ENCODE data around the gene ENTPD2.

ENTPD2 gene

DNA sequence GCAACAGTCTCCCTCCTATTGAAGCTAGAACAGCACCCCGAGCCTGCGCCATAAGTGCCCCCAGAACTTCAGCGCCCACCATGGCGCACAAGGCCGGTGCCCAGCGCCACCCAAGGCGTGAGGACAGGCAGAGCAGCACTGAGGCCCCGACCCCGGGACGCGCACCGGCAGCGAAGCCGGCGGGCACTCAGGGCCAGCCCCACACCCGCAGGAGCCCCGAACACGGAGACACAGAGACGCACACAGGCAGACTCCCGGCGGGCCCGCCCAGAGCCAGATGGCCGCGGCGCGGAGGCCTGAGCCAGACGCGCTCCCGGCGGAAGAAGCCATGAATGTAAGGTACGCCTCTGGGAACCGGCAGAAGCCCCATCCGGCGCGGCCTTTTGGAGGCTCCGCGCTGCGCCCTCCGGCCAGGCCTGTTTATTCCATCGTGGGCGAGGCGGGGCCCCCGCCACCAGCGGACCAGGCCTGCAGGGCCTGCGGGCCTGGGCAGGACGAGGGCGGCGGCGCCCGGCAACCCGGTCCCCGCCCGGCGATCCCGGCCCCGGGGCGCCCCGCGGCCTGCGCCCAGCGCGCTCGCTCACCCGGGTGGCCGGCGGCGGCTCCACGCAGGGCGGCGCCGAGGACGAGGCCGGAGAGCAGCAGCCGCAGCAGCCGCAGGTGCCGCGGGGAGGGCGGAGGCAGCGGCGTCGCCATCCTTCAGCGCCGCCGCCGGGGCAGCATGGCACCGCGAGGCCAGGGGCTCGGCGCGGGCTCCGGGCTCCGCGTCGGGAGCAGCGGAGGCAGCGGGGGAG, 8.4 kb downstream of the ENTPD2 start (continued):
- no peak for TF ChIP-seq ZNF140 (tag by site-specific recombination; IDR thresholded peaks at IDR 0.05)
- TF ChIP-seq, protein P1, sequence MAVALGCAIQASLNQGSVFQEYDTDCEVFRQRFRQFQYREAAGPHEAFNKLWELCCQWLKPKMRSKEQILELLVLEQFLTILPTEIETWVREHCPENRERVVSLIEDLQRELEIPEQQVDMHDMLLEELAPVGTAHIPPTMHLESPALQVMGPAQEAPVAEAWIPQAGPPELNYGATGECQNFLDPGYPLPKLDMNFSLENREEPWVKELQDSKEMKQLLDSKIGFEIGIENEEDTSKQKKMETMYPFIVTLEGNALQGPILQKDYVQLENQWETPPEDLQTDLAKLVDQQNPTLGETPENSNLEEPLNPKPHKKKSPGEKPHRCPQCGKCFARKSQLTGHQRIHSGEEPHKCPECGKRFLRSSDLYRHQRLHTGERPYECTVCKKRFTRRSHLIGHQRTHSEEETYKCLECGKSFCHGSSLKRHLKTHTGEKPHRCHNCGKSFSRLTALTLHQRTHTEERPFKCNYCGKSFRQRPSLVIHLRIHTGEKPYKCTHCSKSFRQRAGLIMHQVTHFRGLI (tag by site-specific recombination; IDR thresholded peaks at IDR 0.05), result no peak
- TF ChIP-seq, protein P2, sequence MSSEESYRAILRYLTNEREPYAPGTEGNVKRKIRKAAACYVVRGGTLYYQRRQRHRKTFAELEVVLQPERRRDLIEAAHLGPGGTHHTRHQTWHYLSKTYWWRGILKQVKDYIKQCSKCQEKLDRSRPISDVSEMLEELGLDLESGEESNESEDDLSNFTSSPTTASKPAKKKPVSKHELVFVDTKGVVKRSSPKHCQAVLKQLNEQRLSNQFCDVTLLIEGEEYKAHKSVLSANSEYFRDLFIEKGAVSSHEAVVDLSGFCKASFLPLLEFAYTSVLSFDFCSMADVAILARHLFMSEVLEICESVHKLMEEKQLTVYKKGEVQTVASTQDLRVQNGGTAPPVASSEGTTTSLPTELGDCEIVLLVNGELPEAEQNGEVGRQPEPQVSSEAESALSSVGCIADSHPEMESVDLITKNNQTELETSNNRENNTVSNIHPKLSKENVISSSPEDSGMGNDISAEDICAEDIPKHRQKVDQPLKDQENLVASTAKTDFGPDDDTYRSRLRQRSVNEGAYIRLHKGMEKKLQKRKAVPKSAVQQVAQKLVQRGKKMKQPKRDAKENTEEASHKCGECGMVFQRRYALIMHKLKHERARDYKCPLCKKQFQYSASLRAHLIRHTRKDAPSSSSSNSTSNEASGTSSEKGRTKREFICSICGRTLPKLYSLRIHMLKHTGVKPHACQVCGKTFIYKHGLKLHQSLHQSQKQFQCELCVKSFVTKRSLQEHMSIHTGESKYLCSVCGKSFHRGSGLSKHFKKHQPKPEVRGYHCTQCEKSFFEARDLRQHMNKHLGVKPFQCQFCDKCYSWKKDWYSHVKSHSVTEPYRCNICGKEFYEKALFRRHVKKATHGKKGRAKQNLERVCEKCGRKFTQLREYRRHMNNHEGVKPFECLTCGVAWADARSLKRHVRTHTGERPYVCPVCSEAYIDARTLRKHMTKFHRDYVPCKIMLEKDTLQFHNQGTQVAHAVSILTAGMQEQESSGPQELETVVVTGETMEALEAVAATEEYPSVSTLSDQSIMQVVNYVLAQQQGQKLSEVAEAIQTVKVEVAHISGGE (tag by site-specific recombination; conservative IDR thresholded peaks at IDR 0.05; ENCODE audit: low read depth), result peak; percentile 73
- TF ChIP-seq, protein P3, sequence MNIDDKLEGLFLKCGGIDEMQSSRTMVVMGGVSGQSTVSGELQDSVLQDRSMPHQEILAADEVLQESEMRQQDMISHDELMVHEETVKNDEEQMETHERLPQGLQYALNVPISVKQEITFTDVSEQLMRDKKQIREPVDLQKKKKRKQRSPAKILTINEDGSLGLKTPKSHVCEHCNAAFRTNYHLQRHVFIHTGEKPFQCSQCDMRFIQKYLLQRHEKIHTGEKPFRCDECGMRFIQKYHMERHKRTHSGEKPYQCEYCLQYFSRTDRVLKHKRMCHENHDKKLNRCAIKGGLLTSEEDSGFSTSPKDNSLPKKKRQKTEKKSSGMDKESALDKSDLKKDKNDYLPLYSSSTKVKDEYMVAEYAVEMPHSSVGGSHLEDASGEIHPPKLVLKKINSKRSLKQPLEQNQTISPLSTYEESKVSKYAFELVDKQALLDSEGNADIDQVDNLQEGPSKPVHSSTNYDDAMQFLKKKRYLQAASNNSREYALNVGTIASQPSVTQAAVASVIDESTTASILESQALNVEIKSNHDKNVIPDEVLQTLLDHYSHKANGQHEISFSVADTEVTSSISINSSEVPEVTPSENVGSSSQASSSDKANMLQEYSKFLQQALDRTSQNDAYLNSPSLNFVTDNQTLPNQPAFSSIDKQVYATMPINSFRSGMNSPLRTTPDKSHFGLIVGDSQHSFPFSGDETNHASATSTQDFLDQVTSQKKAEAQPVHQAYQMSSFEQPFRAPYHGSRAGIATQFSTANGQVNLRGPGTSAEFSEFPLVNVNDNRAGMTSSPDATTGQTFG (tag by site-specific recombination; IDR thresholded peaks at IDR 0.05; ENCODE audit: borderline replicate concordance), result no peak
- TF ChIP-seq KLF10 (tag by site-specific recombination; IDR thresholded peaks at IDR 0.05), result no peak
- no peak for TF ChIP-seq ZFP3 (tag by site-specific recombination; IDR thresholded peaks at IDR 0.05; ENCODE audit: low read depth)
- peak; percentile 9; the same call in 1 of the 2 replicates for TF ChIP-seq KLF8 (tag by site-specific recombination; IDR thresholded peaks at IDR 0.05)
- no peak for TF ChIP-seq ZNF529 (tag by site-specific recombination; IDR thresholded peaks at IDR 0.05; ENCODE audit: insufficient replicate concordance)
- TF ChIP-seq ZBTB17 (tag by site-specific recombination; IDR thresholded peaks at IDR 0.05), result no peak
- peak; percentile 40; the same call in 1 of the 2 replicates for TF ChIP-seq ZBTB8A (tag by site-specific recombination; IDR thresholded peaks at IDR 0.05)
- no peak for TF ChIP-seq ZNF214 (tag by site-specific recombination; IDR thresholded peaks at IDR 0.05; ENCODE audit: borderline replicate concordance)
- no peak for TF ChIP-seq SETDB1 (IDR thresholded peaks at IDR 0.05; ENCODE audit: insufficient read length, low read length)
- TF ChIP-seq ZBTB20 (tag by site-specific recombination; IDR thresholded peaks at IDR 0.05), result peak; percentile 67; the same call in 1 of the 2 replicates
- TF ChIP-seq ZNF843 (tag by site-specific recombination; IDR thresholded peaks at IDR 0.05), result no peak
- TF ChIP-seq ZNF677 (tag by site-specific recombination; IDR thresholded peaks at IDR 0.05), result no peak
- TF ChIP-seq FEZF1 (tag by site-specific recombination; IDR thresholded peaks at IDR 0.05), result no peak
- TF ChIP-seq, protein P4, sequence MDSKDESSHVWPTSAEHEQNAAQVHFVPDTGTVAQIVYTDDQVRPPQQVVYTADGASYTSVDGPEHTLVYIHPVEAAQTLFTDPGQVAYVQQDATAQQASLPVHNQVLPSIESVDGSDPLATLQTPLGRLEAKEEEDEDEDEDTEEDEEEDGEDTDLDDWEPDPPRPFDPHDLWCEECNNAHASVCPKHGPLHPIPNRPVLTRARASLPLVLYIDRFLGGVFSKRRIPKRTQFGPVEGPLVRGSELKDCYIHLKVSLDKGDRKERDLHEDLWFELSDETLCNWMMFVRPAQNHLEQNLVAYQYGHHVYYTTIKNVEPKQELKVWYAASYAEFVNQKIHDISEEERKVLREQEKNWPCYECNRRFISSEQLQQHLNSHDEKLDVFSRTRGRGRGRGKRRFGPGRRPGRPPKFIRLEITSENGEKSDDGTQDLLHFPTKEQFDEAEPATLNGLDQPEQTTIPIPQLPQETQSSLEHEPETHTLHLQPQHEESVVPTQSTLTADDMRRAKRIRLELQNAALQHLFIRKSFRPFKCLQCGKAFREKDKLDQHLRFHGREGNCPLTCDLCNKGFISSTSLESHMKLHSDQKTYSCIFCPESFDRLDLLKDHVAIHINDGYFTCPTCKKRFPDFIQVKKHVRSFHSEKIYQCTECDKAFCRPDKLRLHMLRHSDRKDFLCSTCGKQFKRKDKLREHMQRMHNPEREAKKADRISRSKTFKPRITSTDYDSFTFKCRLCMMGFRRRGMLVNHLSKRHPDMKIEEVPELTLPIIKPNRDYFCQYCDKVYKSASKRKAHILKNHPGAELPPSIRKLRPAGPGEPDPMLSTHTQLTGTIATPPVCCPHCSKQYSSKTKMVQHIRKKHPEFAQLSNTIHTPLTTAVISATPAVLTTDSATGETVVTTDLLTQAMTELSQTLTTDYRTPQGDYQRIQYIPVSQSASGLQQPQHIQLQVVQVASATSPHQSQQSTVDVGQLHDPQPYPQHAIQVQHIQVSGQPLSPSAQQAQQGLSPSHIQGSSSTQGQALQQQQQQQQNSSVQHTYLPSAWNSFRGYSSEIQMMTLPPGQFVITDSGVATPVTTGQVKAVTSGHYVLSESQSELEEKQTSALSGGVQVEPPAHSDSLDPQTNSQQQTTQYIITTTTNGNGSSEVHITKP (tag by site-specific recombination; IDR thresholded peaks at IDR 0.05), result no peak
- TF ChIP-seq YY1 (tag by site-specific recombination; IDR thresholded peaks at IDR 0.05), result peak; percentile 42; the same call in 1 of the 2 replicates
- TF ChIP-seq ZIC2 (tag by site-specific recombination; IDR thresholded peaks at IDR 0.05), result no peak
- no peak for TF ChIP-seq ZNF747 (tag by site-specific recombination; IDR thresholded peaks at IDR 0.05)
- TF ChIP-seq, protein P5, sequence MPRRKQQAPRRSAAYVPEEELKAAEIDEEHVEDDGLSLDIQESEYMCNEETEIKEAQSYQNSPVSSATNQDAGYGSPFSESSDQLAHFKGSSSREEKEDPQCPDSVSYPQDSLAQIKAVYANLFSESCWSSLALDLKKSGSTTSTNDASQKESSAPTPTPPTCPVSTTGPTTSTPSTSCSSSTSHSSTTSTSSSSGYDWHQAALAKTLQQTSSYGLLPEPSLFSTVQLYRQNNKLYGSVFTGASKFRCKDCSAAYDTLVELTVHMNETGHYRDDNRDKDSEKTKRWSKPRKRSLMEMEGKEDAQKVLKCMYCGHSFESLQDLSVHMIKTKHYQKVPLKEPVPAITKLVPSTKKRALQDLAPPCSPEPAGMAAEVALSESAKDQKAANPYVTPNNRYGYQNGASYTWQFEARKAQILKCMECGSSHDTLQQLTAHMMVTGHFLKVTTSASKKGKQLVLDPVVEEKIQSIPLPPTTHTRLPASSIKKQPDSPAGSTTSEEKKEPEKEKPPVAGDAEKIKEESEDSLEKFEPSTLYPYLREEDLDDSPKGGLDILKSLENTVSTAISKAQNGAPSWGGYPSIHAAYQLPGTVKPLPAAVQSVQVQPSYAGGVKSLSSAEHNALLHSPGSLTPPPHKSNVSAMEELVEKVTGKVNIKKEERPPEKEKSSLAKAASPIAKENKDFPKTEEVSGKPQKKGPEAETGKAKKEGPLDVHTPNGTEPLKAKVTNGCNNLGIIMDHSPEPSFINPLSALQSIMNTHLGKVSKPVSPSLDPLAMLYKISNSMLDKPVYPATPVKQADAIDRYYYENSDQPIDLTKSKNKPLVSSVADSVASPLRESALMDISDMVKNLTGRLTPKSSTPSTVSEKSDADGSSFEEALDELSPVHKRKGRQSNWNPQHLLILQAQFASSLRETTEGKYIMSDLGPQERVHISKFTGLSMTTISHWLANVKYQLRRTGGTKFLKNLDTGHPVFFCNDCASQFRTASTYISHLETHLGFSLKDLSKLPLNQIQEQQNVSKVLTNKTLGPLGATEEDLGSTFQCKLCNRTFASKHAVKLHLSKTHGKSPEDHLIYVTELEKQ (tag by site-specific recombination; IDR thresholded peaks at IDR 0.05; ENCODE audit: borderline replicate concordance), result no peak
